ENCODE results near the gene STARD3NL.

The STARD3NL gene

GRCh38 chr7:38147005-38147404, 31.0 kb upstream of the STARD3NL start:
- POLR2A ChIA-PET, result no interaction called here
- Histone ChIP-seq H3K9me3 (ENCODE audit: control insufficient read depth, insufficient read depth, low read depth, low read length) (no peaks in the 10 kb centered on the region), H3K4me1 (ENCODE audit: control insufficient read depth, insufficient read depth, low read length) (no peaks in the 10 kb centered on the region), H3K36me3 (ENCODE audit: control insufficient read depth in 2 of 2, insufficient read depth in 1 of 2, low read length in 2 of 2) (no peaks in the 10 kb centered on the region), H3K4me3 (ENCODE audit: low read depth, low read length) (no peak overlapping the region), H3K27ac (ENCODE audit: extremely low read depth, low read depth, low read length) (no peak overlapping the region)
- CTCF ChIA-PET, result no interaction called here
- TF ChIP-seq GFI1B (tag by site-specific recombination; IDR thresholded peaks at IDR 0.05), result no peak
- no peak for TF ChIP-seq ZNF704 (tag by site-specific recombination; IDR thresholded peaks at IDR 0.05)
- TF ChIP-seq ELK4 (IDR thresholded peaks at IDR 0.05; ENCODE audit: borderline replicate concordance, low read depth, low read length), result no peak
- no peak for TF ChIP-seq ZSCAN4 (tag by site-specific recombination; IDR thresholded peaks at IDR 0.05)
- no peak for TF ChIP-seq ZBTB11 (tag by site-specific recombination; conservative IDR thresholded peaks at IDR 0.05; ENCODE audit: low read depth)
- TF ChIP-seq ZNF223 (tag by site-specific recombination; IDR thresholded peaks at IDR 0.05), result no peak

- POLR2A ChIA-PET, result no interaction called here
- no peaks in the 10 kb centered on the region for H3K36me3 ChIP-seq (ENCODE audit: control insufficient read depth in 2 of 2, insufficient read depth in 1 of 2, low read length in 2 of 2)
These were observed 26.5 kb upstream of the STARD3NL start for GRCh38 chr7:38151556-38151955.

GRCh38 chr7:38153515-38153914, 24.5 kb upstream of the STARD3NL start:
- Histone ChIP-seq H3K36me3 (ENCODE audit: control insufficient read depth in 2 of 2, insufficient read depth in 1 of 2, low read length in 2 of 2) (no peaks in the 10 kb centered on the region), H3K27ac (ENCODE audit: extremely low read depth, low read depth, low read length) (no peak overlapping the region), H3K9me3 (ENCODE audit: control insufficient read depth, insufficient read depth, low read depth, low read length) (no peaks in the 10 kb centered on the region), H3K4me3 (ENCODE audit: low read depth, low read length) (no peak overlapping the region), H3K4me1 (ENCODE audit: control insufficient read depth, insufficient read depth, low read length) (no peaks in the 10 kb centered on the region)
- POLR2A ChIA-PET, result no interaction called here
- CTCF ChIA-PET, result interaction anchor here (1.3 kb wide), 1 partner anchor 62 kb away, joined by 4 read pairs; no protein-coding TSS in a partner anchor
- TF ChIP-seq ZNF133 (tag by site-specific recombination; IDR thresholded peaks at IDR 0.05) (no peak), GLI2 (tag by site-specific recombination; IDR thresholded peaks at IDR 0.05; ENCODE audit: borderline replicate concordance, low read depth) (no peak), ZNF433 (tag by site-specific recombination; IDR thresholded peaks at IDR 0.05; ENCODE audit: low read depth) (no peak)

More at GRCh38 chr7:38151556-38151955, 26.5 kb upstream of the STARD3NL start:
- CTCF ChIA-PET, result no interaction called here
- H3K9me3 ChIP-seq (ENCODE audit: control insufficient read depth, insufficient read depth, low read depth, low read length), result no peaks in the 10 kb centered on the region
- no peak overlapping the region for H3K4me3 ChIP-seq (ENCODE audit: low read depth, low read length)
- no peaks in the 10 kb centered on the region for H3K4me1 ChIP-seq (ENCODE audit: control insufficient read depth, insufficient read depth, low read length)
- no peak overlapping the region for H3K27ac ChIP-seq (ENCODE audit: extremely low read depth, low read depth, low read length)
- no peak for TF ChIP-seq ZFP69B (tag by site-specific recombination; IDR thresholded peaks at IDR 0.05)

GRCh38 chr7:38154278-38154677, 23.8 kb upstream of the STARD3NL start:
- H3K4me1 ChIP-seq (ENCODE audit: control insufficient read depth, insufficient read depth, low read length), result no peaks in the 10 kb centered on the region
- TF ChIP-seq ZNF10 (tag by site-specific recombination; IDR thresholded peaks at IDR 0.05), result no peak
- no peak overlapping the region for H3K4me3 ChIP-seq (ENCODE audit: low read depth, low read length)
- no peak overlapping the region for H3K27ac ChIP-seq (ENCODE audit: extremely low read depth, low read depth, low read length)
- ChIA-PET CTCF (interaction anchor here (0.6 kb wide), 1 partner anchor 43 kb away, joined by 3 read pairs; no protein-coding TSS in a partner anchor), POLR2A (no interaction called here)
- no peaks in the 10 kb centered on the region for H3K36me3 ChIP-seq (ENCODE audit: control insufficient read depth in 2 of 2, insufficient read depth in 1 of 2, low read length in 2 of 2)
- no peaks in the 10 kb centered on the region for H3K9me3 ChIP-seq (ENCODE audit: control insufficient read depth, insufficient read depth, low read depth, low read length)

Data from HEK293 (cell line).